ENCODE results near the gene HAUS5.
"Not testable (repeated sequence)": the region's sequence is repeated elsewhere in the genome, so short reads cannot be mapped to it uniquely, and the experiment has no call there.

DNA sequence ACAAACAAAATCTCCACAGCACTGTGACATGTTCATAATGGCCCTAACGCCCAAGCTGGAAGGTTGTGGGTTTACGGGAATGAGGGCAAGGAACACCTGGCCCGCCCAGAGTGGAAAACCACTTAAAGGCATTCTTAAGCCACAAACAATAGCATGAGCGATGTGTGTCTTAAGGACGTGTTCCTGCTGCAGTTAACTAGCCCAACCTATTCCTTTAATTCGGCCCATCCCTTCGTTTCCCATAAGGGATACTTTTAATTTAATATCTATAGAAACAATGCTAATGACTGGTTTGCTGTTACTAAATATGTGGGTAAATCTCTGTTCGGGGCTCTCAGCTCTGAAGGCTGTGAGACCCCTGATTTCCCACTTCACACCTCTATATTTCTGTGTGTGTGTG is 5.4 kb upstream of the HAUS5 start:
- not testable (repeated sequence) for TF ChIP-seq EZH2phosphoT487 (IDR thresholded peaks at IDR 0.05; ENCODE audit: borderline replicate concordance, low read length); EZH2 (IDR thresholded peaks at IDR 0.05; ENCODE audit: low read length, unreplicated experiment)

All from PC-3 (cell line).